ENCODE results near the gene L3MBTL4. TPM values are rescaled to one million over a fixed set of nuclear protein-coding genes. Genes with fewer than 3 reads are reported as not detected.

L3MBTL4 gene
- total RNA-seq, 1 experiment from 2014 or later, result 0.87 TPM

DNA sequence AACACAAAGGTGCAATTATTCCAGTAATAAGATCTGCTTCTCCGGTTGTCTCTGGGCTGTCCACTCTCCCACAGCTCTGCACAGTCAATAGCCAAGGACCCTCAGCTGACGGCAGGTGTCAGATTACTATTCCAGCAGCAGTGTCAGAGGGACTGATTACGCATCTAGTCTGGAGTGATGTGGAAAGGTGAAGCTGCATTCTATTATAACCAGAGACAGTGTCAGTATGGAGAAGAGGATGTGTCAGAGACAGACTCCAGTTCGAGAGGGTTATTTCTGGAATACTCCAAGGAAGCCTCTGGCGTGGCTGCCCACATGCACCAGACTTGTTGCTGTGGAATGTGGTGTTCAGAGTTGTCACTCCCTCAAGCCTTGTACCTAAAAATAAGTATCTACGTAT, 355.8 kb downstream of the L3MBTL4 start:
- no TSS peak for BruUV-seq (replicated peaks)
- Histone ChIP-seq H3K9me3 (ENCODE audit: control insufficient read depth, insufficient read depth, low read depth, low read length) (no peaks in the 10 kb centered on the region), H3K4me1 (ENCODE audit: control insufficient read depth, insufficient read depth, low read length) (no peaks in the 10 kb centered on the region), H3K4me3 (ENCODE audit: low read depth in 2 of 2, low read length in 2 of 2) (no peak overlapping the region), H3K36me3 (ENCODE audit: control insufficient read depth, insufficient read depth, low read length) (no peaks in the 10 kb centered on the region), H3K27me3 (ENCODE audit: control insufficient read depth, insufficient read depth, low read length) (no peaks in the 10 kb centered on the region), H3K27ac (ENCODE audit: low read length) (no peak overlapping the region)
- CTCF ChIA-PET, result interaction anchor here (0.6 kb wide), 1 partner anchor 59 kb away, joined by 3 read pairs; no protein-coding TSS in a partner anchor
- ATAC-seq (no peak), DNase-seq (ENCODE audit: low read depth, low spot score) (no peak)
- intact Hi-C loops (cut with micrococcal nuclease; ENCODE audit: unreplicated experiment), result no loop called here
- POLR2A ChIA-PET, result no interaction called here
- in situ Hi-C loops (cut with HindIII; ENCODE audit: low pct_unique_long_range_greater_than_20kb, low sequenced_read_pairs), result no loop called here
- TF ChIP-seq SIN3A (IDR thresholded peaks at IDR 0.05; ENCODE audit: borderline replicate concordance, insufficient read depth, low read depth, low read length) (no peak), TCF7L2 (IDR thresholded peaks at IDR 0.05; ENCODE audit: low read depth, low read length) (no peak), POLR2AphosphoS5 (IDR thresholded peaks at IDR 0.05; ENCODE audit: low read depth, low read length) (no peak)
- TF ChIP-seq, protein P1, sequence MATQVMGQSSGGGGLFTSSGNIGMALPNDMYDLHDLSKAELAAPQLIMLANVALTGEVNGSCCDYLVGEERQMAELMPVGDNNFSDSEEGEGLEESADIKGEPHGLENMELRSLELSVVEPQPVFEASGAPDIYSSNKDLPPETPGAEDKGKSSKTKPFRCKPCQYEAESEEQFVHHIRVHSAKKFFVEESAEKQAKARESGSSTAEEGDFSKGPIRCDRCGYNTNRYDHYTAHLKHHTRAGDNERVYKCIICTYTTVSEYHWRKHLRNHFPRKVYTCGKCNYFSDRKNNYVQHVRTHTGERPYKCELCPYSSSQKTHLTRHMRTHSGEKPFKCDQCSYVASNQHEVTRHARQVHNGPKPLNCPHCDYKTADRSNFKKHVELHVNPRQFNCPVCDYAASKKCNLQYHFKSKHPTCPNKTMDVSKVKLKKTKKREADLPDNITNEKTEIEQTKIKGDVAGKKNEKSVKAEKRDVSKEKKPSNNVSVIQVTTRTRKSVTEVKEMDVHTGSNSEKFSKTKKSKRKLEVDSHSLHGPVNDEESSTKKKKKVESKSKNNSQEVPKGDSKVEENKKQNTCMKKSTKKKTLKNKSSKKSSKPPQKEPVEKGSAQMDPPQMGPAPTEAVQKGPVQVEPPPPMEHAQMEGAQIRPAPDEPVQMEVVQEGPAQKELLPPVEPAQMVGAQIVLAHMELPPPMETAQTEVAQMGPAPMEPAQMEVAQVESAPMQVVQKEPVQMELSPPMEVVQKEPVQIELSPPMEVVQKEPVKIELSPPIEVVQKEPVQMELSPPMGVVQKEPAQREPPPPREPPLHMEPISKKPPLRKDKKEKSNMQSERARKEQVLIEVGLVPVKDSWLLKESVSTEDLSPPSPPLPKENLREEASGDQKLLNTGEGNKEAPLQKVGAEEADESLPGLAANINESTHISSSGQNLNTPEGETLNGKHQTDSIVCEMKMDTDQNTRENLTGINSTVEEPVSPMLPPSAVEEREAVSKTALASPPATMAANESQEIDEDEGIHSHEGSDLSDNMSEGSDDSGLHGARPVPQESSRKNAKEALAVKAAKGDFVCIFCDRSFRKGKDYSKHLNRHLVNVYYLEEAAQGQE (IDR thresholded peaks at IDR 0.05; ENCODE audit: insufficient read depth in 1 of 2, low read depth in 2 of 2, low read length in 1 of 2), result no peak
- TF ChIP-seq, protein P2, sequence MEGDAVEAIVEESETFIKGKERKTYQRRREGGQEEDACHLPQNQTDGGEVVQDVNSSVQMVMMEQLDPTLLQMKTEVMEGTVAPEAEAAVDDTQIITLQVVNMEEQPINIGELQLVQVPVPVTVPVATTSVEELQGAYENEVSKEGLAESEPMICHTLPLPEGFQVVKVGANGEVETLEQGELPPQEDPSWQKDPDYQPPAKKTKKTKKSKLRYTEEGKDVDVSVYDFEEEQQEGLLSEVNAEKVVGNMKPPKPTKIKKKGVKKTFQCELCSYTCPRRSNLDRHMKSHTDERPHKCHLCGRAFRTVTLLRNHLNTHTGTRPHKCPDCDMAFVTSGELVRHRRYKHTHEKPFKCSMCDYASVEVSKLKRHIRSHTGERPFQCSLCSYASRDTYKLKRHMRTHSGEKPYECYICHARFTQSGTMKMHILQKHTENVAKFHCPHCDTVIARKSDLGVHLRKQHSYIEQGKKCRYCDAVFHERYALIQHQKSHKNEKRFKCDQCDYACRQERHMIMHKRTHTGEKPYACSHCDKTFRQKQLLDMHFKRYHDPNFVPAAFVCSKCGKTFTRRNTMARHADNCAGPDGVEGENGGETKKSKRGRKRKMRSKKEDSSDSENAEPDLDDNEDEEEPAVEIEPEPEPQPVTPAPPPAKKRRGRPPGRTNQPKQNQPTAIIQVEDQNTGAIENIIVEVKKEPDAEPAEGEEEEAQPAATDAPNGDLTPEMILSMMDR (IDR thresholded peaks at IDR 0.05), result no peak

DNA sequence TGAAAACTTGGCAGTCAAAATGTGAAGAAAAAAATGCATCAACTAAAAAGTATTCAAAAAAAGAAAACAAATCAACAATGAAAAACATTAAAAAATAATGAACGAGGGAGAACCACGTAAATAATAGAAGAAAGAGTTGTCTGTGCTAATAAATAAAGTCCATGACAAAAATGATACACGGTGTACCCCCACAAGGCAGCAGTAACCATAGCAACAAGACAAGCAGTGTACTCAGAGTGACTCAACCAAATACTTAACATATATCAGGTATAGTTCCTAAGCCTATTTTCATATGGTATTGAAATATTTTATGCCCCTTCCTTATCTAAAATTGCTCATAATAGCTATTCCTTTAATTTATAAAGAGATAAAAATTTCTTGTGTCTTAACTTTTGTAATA, 357.1 kb downstream of the L3MBTL4 start:
- Histone ChIP-seq H3K36me3 (ENCODE audit: control insufficient read depth, insufficient read depth, low read length) (no peaks in the 10 kb centered on the region), H3K27ac (ENCODE audit: low read length) (no peak overlapping the region), H3K4me1 (ENCODE audit: control insufficient read depth, insufficient read depth, low read length) (no peaks in the 10 kb centered on the region), H3K4me3 (ENCODE audit: low read depth in 2 of 2, low read length in 2 of 2) (no peak overlapping the region), H3K9me3 (ENCODE audit: control insufficient read depth, insufficient read depth, low read depth, low read length) (no peaks in the 10 kb centered on the region), H3K27me3 (ENCODE audit: control insufficient read depth, insufficient read depth, low read length) (no peaks in the 10 kb centered on the region)
- in situ Hi-C loops (cut with HindIII; ENCODE audit: low pct_unique_long_range_greater_than_20kb, low sequenced_read_pairs) (no loop called here), intact Hi-C loops (cut with micrococcal nuclease; ENCODE audit: unreplicated experiment) (no loop called here)
- ChIA-PET CTCF (no interaction called here), POLR2A (no interaction called here)
- BruUV-seq (replicated peaks), result no TSS peak
- no peak for DNase-seq (ENCODE audit: low read depth, low spot score)
- no peak for ATAC-seq
- TF ChIP-seq TCF7L2 (IDR thresholded peaks at IDR 0.05; ENCODE audit: low read depth, low read length), result no peak

DNA sequence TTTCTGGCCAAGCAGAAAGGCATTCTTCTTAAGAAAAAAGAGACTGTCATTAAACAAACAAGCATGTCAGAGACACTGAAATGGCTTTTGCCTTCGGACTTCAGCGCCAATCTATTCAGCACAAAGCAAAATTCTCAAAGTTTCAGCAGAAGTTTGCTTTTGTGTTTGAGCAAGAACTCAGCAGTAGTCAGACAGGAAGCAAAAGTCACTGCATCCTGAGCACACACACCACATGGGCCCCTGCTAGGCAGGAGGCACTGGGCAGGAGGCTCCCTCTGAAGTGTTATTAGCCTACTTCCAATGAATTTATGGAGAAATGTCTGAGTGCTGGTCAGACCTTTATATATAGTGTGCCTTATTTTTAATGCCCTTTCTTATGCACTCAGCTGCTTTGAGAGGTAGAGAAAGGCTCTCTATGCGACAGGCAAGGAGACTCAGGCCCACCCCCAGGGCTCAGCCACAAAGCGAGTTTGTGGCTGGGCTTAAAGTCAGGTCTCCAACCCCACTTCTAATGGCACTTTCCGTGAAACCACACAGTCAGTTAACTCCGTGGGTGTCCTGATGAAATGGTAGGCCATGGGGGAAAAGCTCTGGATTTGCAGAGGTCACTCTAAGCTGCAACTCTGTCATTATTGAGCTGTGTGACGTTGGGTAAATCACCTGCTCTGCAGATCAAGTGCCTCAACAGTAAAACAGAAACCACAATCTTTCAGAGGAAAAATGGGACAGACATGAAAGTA, 358.4 kb downstream of the L3MBTL4 start:
- ATAC-seq, result peak; percentile 89
- BruUV-seq (replicated peaks), result no TSS peak
- Histone ChIP-seq H3K4me3 (ENCODE audit: low read depth in 2 of 2, low read length in 2 of 2) (peak overlapping the region in 1 of 2 experiments; percentile 10; a peak in 2 of 4 replicates), H3K4me1 (ENCODE audit: control insufficient read depth, insufficient read depth, low read length) (no peaks in the 10 kb centered on the region), H3K27me3 (ENCODE audit: control insufficient read depth, insufficient read depth, low read length) (no peaks in the 10 kb centered on the region), H3K27ac (ENCODE audit: low read length) (no peak overlapping the region), H3K36me3 (ENCODE audit: control insufficient read depth, insufficient read depth, low read length) (no peaks in the 10 kb centered on the region), H3K9me3 (ENCODE audit: control insufficient read depth, insufficient read depth, low read depth, low read length) (no peaks in the 10 kb centered on the region)
- TF ChIP-seq, protein P1 (IDR thresholded peaks at IDR 0.05; ENCODE audit: insufficient read depth in 1 of 2, low read depth in 2 of 2, low read length in 1 of 2), result no peak
- TF ChIP-seq TCF7L2 (IDR thresholded peaks at IDR 0.05; ENCODE audit: low read depth, low read length) (no peak), SIN3A (IDR thresholded peaks at IDR 0.05; ENCODE audit: borderline replicate concordance, insufficient read depth, low read depth, low read length) (no peak), POLR2AphosphoS5 (IDR thresholded peaks at IDR 0.05; ENCODE audit: low read depth, low read length) (no peak)
- TF ChIP-seq, protein P2 (IDR thresholded peaks at IDR 0.05), result no peak
- ChIA-PET CTCF (no interaction called here), POLR2A (no interaction called here)
- in situ Hi-C loops (cut with HindIII; ENCODE audit: low pct_unique_long_range_greater_than_20kb, low sequenced_read_pairs) (no loop called here), intact Hi-C loops (cut with micrococcal nuclease; ENCODE audit: unreplicated experiment) (no loop called here)
- peak; percentile 0 for DNase-seq (ENCODE audit: low read depth, low spot score)

Measured in Panc1 (cell line).